Stimulated activated CD4-positive, alpha-beta T cell treated with anti-CD3 and anti-CD28 coated beads, Interleukin-4, amount 100 ng/mL, for 1 hour (primary cell): ENCODE results near the gene ROR2.

Experiments used
- DNase-seq: peaks from one replicate; pipeline ENCODE4 v3.0.0-alpha.2; 2020

ROR2 gene

DNA sequence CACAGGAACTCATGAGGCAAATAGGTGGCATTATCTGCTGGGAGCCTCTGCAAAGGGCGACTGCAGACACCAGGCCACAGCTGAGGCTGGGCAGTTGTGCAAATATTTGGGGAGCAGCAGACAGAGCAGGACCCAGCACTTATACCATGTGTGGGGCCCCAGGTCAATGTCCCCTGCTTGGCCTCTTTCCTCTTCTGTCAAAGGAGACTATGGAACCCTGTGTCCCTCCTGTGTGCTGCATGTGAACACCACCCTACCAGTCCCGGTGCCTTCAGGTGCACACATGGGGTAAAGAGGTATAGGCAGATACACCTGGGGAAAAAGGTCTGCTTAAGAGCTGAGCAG is 50.8 kb downstream of the ROR2 start:
- no peak for DNase-seq

DNA sequence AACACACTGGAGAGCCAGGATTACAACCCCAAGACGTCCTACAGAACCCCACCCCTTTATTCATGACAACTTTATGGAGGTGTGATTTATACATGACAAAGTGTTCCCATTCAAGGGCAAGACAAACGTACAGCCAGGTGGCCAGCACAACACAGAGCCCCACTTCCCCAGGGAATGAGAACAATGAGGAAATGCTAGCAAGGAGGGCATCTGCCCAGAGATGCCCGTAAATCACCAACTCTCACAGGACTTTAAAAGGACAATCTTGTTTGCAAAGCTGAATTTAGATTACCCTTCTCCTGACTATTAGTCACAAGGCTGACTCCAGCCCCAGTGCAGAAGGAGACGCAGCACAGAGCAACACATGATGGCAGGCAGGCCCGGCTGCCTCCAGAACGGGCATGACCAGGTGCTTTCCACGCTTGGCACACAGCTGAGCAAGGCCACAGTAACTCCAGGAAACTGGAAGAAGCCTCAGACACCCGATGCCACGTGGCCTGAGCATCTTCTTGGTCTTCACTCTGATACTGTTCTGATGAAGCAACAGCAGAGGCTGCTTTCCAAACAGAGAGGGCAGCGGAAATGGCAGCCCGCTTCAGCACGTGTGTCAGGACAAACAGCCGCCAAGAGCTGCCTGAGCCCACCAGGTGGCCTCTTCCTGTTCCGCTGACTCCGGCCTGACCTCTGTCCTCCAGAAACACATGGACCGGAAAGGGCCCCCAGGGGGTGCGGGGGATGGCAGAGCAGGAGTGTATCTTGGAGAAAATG is 51.4 kb downstream of the ROR2 start:
- DNase-seq = no peak

DNA sequence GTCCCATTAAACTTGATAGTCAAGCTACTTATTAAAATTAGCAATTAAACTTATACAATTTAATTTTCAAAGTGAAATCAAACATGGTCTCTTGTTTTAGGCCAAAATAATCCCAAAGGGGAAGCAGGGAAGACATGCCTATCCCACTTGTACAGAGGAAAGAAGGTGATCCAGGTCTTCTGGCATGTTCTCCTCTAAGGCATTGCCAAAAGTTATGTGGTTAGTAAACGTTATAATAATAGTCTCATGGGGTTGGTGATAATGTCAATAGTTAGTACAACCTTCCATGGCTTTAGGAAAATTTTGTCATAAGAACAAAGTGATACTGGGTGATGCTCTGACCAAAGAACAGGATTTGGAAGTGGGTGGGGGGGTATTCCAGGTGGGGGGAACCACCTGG is 52.8 kb downstream of the ROR2 start:
- DNase-seq = no peak

DNA sequence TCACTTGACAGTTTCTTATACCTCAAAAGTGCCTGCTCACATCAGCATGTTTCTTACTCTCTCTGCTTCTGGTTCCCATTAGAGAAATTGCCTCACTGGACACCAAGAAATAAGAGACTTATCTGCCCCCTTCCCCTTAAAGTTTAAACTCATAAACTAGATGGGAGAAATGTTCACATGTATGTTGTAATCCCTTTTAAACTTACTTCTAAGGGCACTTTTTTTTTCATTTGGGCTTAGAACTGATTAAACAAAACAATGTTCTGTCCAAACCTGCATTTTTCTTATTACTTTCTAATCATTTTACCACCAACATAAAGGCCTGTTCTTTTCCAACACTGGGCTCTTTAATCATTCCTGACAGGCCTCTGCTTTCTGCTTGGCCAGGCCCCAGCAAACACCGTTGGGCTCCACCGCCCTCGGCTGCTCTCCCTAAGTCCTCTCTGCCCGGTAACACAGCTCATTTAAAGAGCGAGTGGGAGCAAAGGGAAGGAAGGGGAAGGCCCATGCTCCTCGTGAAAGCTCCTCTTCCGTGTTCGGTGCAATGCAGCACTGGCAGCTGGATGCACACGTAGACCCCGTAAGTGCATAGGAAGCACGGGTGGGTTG is 53.4 kb downstream of the ROR2 start:
- no peak for DNase-seq

DNA sequence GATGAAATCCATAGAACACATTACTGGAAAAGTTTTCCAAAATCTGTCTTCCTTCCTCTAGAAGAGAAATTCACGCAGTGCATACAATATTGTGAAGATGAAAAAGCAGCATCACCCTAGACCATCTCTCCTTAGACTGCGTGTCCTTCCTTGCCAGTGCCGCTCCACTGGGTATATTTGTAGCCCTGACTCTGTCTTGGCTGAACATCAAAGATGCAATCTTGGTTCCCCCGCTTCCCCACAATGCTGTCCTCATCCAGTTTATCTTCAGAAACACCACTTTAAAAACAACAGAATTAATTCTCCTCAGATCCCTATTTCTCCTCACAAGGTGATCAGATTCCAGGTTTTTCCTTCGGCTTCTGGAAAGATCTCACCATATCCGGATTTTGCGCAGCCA is 53.9 kb downstream of the ROR2 start:
- DNase-seq = no peak

DNA sequence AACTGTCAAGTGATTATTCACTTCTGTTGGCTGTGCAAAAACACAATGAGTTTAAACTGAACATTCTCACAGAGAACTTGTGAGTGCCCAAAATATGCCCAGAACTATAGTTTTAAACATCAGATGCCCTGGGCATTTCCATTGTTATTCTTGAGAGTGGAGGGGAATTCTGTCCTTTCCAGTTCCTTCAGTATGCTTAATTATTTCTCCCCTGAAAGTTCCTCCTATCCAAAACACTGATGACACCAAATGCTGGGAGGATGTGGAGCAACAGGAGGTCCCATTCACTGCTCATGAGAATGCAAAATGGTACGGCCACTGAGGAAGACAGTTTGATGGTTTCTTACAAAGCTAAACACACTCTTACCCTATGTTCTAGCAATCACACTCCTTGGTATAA is 55.5 kb downstream of the ROR2 start:
- no peak for DNase-seq

DNA sequence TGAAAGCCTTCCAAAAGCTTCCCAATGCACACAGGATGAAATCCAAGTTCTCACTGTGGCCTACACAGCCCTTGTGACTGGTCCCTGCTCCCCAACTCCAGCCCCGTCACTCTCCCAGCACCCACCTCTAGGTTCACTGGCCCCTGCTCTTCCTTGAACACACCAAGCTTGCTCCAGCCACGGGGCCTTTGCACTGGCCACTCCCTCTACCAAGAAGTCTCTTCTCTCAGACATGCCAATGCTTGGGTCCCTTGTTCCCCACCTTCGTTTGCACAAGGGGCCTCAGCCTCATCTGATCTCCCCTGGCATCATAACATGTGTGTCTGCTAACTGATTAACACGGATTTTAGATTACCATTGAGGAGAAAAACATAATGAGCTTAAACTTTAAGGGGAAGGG is 56.0 kb downstream of the ROR2 start:
- no peak for DNase-seq

DNA sequence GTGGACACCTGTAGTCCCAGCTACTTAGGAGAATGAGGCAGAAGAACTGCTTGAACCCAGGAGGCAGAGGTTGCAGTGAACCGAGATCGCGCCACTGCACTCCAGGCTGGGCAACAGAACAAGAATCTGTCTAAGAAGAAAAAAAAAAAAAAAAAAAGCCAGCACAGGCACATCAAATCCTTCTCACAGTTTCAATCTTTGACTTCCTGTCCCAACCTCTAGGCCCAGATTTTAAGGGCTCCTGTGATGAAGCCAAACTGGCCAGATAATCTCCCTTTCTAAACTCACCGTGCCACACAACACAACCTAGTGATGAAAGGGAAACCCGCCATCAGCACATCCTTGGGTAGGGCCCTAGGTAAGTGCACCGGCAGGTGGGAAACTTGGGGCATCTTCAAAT is 58.1 kb downstream of the ROR2 start:
- DNase-seq = no peak

DNA sequence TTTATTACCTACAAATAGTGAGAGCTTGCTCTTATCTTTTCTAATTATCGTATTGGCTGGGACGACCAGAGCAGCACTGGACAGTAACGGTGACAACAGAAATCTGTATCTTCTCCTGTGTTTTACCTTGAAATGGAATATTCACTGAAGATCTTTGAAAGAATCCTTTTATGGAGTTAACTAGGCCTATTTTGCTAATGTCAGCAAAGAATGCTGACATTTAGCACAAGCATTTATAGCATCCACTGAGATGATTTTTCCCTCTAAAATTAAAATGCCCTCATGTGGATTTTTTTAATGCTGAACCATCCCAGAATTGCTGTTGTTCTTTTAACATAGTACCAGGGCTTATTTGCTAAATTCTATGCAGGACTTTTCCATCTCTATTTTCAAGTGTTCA is 59.4 kb downstream of the ROR2 start:
- no peak for DNase-seq

DNA sequence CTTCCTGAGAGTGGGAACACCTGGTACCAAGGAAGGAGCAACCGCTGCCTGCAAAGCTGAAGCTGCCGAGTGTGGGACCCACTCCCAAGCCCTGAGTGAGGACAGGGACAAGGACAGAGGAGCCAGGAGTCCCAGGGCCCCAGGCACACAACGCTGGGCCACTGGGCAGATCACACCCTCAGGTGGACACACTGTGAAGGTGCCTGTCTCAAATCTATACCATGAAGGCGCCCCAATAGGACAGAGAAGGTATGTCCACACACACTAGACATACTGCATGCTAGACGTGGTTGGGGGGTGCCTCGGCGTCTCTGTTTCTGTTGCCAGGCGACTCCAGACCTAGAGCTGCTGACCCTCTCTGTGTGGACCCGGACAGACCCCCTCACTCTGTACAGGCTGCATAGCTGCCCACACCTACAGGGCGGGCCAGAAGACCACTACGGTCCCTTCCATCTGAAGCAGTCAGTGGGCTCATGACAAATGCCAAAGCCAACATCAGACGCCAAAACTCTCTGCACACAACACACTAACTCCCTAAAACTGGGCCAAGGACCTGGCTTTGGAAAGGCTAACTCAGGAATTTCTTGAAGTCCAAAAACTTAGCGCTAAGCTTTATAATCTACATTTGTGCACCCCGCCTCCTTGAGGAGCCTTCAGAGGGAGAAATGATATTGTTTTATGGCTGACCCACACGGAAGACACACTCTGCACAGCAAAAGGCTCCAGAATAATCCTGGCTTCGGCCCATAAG is 60.7 kb downstream of the ROR2 start:
- no peak for DNase-seq

DNA sequence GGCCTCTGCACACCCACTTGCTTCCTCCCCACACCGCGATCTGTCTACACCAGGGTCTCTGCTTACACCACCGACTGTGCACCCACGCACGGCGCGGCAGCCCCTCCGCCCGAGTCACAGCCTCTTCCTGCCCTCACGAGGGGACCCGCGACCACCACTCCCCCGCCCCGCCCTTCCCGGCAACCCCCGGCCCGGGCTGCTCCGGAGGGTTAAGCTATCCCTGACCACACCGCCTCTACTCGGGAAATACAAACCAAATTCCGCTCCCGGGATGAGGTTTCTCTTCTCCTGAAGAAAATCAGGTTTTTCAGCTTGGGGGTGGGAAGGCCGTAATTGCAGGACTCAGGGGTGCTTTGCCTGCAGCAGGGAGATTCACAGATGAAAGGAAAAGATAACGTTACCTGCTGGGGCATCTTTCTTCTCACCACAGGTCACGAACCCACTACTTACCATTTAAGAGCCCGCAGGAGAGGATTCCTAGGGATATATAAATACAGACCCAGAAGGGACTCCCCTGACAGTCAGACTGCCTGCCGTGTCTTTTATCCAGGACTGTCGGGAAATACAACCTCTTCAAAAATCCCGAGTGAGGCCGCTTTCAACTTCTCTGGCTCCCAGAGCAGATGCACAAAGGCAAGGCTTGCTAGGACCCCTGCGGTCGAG is 63.5 kb downstream of the ROR2 start:
- no peak for DNase-seq

DNA sequence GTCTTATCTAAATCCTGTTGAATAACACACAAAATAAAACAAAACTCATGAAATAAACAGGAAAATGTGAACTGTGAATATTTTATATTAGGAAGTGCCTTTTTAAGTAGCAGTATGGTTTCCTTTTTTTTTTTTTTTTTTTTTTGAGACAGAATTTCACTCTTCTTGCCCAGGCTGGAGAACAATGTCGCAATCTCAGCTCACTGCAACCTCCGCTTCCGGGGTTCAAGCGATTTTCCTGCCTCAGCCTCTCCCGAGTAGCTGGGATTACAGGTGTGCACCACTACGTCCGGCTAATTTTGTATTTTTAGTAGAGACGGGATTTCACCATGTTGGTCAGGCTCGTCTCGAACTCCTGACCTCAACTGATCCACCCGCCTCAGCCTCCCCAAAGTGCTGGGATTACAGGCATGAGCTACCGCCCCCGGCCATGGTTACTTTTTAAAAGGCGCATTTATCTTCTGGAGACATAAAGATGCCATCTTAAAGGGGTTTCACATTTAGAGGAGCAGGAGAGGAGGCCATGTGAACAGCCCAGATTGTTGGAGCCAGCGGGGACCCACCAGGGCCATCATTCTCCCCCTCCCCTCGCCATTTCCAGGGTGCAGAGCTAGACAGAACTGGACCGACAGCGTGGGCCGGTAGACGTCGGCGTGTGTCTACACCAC is 64.1 kb downstream of the ROR2 start:
- no peak for DNase-seq

DNA sequence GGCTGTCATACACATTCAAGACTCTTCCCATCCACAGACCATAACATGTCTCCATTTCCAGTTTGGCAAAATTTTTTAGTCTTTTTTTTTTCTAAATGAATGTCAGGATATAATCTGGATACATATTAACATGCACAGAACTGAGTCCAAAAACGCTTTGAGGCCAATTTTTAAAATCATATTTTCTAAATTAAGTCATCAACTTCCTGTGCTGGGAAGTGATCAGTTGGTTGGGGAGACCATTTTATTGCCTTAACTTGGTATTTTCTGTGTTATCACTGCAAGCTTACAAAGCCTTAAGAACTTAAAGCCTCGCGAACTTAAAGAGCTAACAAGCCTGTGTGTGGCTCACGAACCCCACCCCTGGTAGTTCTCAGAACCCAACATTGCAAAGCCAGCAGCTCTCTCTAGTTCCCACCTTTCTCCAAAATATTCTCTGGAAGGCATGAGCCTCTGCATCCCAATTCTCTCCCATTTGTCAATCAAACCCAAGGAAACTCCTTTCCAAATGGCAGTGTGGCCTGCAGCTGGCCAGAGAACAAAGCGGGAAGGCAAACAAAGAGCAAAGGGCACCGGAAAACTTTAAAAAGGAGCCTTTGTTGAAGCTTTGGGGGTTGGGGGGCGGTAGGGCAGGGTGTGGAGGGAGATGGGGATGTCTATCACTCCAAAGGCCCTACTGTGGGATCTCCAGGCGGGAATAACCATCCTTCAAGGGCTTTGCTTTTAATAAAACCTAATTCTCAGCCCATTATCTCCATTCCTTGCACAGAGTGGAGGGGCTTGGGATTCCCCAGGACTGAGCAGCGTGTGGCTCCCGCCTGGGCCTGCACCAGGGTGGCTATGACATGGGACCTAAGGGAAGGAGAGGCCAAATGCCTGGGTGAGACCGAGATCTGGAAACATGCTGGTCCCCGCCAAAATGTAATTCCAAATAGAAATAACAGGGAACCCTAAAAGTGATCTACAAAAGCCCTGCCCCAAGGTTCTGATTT is 65.0 kb downstream of the ROR2 start:
- DNase-seq = no peak

DNA sequence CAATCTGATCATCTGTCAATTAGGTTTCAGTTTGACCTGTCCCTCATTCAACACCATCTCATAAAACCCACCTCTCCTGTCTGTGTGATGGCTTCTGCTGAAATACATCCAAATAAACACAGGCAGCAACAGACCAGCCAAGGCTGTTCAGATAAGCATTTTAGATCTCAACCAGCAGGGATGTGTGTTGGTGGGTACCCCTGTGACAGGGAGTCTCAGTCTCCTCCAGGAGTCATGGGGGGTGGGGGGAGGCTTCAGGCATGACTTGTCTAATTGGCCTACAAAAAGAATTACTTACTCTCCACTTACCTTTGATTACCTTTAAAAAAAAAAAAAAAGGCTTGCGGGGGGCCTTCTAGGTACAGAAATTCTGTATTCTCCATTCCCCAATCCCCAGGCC is 65.9 kb downstream of the ROR2 start:
- no peak for DNase-seq

DNA sequence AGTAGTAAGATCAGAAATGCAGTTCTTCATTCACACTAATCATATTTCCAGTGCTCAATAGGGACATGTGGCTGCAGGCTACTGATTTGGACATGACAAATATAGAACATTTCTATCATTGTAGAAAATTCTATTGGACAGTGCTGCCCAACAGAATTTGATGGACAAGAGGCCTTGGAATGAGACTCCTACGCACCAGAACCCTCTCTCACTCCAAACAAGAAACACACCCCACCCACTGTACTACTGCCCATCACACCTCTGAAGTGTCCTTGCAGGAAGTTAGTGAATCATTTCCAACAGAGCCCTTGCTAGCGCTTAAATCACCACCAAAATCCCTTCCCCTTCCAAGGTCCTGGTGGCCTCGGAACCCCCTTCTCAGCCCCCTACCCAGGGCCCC is 66.5 kb downstream of the ROR2 start:
- DNase-seq = no peak

DNA sequence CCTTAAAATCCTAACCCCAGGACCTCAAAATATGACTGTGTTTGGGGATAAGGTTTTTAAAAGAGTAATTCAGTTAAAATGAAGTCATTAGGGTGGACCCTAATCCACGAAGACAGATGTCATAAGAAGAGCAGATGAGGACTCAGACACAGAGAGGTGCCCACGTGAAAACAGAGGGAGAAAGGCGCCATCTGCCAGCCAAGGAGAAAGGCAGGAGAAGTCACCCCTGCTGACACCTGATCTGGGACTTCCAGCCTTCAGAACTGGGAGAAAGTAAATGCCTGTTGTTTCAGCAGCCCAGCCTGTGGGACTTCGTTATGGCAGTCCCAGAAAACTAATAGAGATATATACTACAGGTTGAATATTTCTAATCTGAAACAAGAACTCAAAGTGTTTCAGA is 67.4 kb downstream of the ROR2 start:
- no peak for DNase-seq

DNA sequence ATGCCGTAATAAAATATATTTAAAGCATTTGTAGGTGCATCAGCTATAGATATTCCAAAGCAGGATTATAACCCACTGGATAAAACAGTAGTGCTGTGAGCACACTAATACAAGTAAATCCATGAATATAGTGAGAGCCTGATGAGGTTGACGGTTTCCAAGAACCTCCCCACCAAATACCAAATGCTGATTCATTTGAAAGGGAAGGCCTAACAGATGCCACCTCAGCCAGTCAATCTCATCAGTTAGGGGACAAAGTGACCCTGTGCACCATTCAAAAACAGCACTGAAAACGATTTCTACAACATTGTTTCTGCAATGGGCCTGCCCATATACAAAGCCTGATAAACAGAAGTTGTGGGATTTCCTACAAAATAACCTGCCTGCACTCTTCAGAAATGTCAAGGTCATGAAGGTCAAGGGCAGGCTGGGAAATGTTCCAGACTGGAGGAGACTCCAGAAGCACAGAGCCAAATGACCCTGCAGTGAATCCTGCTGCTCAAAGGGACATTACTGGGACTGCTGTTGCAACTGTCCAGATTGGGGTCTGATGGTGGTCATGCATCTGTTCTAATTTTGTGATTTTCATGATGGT is 69.6 kb downstream of the ROR2 start:
- no peak for DNase-seq

DNA sequence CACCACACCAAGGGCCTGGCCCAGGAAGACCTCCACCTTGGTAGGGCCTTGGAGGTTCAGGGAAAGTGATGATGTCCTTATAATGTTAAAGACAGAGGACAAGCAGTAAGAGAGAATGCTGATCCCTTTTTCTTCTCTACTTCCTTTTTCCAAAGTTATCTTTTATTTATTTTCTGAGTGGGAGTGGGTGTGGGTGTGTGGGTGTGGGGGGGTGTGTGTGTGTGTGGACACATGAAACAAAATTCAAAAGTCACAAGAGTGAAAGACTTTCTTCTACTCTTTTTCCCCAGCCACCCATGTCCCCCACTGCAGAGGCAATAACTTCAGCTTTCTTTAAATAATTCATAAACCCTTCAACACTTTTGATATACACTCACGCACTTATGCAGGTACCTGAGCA is 70.8 kb downstream of the ROR2 start:
- DNase-seq = no peak

DNA sequence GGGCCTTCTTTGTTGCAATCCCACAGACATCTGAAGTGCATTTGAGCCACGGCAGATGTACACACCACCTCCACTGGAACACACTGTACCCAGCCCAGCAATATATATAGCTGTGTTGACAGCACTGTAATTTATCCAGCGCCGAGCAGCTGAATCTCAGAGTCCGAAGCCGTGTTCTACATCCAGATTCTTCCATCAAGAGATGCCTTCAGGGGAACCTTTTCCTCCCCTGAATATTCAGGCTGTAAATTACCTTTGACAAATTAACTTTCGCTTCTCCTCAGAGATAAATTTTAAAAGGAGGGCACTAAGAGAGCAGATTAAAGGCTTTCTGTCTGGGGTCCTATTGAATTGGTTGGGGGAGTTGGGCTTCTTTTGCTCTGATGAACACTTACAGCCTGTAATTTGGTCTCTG is 76.4 kb downstream of the ROR2 start:
- no peak for DNase-seq

DNA sequence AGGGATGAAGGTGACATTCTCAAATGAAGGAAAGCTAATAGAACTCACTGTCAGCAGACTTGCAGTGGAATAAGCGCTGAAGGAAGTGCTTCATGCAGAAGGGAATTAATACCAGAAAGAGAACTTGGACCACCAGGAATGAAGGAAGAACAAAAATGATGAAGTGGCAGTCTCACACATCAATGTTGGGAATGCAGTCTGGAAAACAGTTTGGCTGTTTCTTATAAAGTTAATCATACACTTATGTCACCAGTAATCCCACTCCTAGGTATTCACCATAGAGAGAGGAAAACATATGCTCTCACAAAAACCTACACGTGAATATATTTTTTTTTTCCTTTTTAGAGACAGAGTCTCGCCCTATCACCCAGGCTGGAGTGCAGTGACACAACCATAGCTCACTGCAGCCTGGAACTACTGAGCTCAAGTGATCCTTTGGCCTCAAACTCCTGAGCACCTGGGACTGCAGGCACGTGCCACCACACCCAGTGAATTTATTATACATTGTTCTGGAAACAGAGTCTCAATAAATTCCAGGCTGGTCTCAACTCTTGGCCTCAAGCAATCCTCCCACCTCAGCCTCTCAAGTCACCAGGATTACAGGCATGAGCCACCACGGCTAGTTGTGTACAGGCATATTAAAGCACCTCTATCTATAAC is 81.2 kb downstream of the ROR2 start:
- DNase-seq = no peak

DNA sequence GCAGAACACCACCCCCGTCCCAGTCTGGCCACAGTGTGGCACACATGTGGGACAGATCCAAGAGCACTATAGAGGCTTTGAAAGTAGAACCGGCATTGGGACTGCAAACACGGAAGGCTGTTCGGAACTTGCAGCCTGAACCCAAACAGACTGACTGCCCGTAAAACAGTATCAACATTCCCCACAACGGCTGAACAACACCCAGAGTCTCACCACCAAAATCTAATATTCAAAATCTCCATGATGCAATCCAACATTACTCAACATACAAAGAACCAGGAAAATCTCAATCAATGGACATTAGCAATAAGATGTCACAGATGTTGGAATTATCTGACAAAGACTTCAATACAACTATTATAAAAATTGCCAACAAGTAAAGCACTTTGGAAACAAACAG is 82.3 kb downstream of the ROR2 start:
- DNase-seq = no peak
